Stimulated activated naive CD8-positive, alpha-beta T cell treated with anti-CD3 and anti-CD28 coated beads, Interleukin-15, Interleukin-2, amounts not matched to agents 100 U/mL and 50 U/mL, for 24 hours (primary cell): ENCODE results near the gene PBX3.

Source experiments
- ATAC-seq: fragments of 150-1000 bp; cut with Tn5 transposase; one replicate; pipeline ENCODE4 v1.10.0; 2021
- DNase-seq: peaks from one replicate; pipeline ENCODE4 v3.0.0; 2021

The PBX3 gene

DNA sequence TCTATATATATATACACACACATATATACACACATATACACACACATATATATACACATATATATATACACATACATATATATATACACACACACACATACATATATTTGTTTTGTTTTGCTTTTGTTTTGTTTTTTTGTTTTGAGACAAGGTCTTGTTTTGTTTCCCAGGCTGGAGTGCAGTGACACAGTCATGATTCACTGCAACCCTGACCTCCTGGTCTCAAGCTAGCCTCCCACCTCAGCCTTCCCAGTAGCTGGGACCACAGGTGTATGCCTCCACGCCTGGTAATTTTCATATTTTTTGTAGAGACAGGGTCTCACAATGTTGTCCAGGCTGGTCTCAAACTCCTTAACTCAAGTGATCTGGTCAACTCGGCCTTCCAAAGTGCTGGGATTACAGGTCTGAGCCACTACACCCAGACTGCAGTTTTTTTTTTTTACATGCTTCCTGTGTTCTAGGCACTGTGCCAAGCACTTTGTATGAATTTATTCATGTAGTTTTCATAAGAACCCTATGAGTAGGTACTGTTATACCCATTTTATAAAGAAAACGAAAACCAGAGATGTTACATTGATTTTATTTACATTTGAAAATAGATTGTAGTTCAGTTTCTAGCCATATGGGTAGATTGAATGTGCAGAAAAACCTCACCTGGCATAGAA lies 120.7 kb downstream of the PBX3 start:
- ATAC-seq (no peak), DNase-seq (no peak)

DNA sequence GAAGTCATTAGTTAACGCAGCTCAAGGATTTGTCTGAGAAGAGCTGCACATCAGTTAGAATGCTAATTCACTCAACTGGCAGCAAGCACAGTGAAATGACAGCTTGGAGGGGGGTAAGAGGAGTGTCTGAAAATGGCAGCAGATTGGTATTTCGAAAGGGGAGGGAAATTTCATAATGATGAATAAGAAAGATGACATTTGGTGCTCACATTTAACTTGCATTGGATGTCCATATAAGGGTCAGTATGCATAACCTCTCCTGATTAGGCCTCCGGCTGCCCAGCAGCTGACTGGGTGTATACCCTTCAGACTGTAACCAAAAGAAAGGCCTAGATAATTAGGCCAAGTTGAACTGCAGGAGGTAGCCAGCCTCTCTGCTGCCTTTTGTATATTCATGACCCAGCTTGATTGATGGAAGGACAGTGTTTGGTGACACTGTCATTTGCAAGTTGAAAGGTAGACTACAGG lies 131.0 kb downstream of the PBX3 start:
- DNase-seq (no peak), ATAC-seq (no peak)

DNA sequence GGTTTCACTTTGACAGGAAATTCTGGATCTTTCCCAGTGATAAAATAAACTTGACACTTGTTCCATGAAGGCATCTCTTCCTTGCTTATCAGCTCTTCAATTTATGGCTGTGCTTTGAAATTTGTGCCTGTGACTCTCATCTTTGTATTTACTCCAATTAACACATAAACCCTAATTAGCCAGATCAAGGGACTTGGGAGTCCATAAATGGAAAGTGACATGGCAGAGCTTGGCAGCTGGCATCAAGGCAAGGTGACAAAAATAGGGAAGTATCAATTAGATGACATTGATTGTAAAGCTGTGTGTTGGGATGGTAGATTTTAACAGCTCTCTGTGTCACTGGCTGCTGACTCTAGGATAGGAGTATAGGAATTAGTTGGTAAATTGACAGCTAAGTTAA lies 133.9 kb downstream of the PBX3 start:
- DNase-seq (no peak), ATAC-seq (no peak)

DNA sequence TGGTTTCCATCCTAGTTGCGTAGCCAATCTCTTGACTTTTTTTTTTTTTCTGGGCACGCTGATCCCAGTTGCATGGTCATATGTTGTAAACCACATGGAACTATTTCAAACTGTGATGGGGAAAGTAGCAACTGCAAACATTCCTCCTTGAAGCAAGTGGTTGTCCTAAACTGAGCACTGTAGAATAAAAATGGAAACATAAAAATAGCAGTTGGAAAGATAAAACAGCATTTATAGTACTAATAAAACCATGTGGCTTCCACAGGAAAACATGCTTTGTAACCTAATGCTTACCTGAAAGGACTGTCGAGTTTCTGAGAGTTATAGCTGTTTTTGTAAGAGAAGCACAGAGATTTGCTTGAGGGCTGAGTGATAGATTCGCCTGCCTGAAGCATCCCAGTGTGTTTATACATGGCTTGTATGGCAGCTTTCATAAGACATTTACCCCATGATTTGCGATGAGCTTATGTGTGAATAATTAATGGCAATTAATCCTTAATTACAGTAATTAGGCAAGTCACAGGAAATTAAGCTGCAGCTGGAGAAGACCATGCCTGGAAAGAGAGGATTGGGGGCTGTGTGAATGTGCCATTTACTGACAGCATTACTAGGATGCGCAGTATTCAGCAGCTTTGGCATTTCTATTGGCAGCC lies 136.5 kb downstream of the PBX3 start:
- ATAC-seq (no peak), DNase-seq (no peak)

DNA sequence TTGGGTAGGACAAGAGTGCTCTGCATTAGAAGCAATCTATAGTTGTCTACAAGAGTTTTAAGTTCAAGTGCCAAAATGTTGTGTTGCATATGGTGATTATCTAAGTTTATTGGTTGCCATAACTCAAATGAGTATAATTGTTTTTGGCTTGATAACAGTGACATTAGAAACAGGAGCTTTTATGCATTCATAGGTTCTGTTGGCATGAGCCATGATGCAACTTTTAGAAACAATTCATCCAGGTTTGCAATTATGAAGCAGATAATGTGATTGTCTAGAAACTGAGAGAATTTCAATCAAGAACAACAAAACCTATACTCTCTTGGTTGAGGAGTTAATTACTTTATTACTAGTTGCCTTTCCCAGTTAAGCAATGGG lies 137.0 kb downstream of the PBX3 start:
- ATAC-seq = no peak
- DNase-seq = no peak

DNA sequence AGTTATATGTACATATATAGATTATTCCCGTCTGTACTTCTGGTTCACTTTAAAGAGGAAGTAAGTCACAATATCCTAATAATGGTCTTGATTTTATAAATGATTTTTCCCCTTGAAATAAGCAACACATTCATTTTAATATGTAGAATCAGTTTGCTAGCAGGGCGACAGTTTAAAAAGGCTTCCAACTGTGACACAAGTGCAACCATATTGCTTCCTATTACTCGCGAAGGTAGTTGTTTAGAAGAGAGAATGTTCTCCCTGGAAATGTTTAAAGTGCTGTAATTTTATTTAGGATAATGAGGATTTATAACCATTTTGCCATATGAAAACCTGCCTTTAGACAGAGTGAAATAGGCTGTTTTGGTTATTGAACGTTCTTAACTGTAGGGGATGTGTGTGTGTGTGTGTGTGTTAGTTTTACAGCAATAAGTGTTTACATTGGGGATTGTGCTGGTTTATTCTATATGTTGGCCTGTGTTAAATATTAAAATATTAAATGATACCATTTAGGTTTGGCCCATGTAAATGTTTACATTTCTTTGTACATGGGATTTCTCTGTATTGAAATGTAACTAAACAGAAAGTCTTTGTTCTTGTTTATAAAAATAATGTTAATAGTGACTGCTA lies 138.3 kb downstream of the PBX3 start:
- no peak for DNase-seq
- ATAC-seq = no peak

DNA sequence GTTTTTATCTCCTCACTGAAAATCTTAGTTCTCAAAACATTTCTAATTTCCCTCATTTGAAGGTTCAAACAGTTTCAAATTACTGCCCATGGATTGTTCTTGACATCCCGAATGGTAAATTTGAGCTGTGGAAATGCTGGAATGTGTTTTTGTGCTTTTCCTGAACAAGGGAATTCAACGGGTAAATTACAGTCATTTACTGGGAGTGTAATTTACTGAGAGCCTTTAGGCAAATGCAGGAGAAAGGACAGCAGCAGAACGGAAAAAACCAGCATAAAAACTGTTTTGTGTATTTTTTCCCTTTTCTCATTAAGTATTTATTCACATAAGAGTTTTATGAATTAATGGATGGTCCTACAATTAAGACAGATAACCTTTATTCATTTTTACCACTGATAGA lies 139.2 kb downstream of the PBX3 start:
- DNase-seq (no peak), ATAC-seq (no peak)

DNA sequence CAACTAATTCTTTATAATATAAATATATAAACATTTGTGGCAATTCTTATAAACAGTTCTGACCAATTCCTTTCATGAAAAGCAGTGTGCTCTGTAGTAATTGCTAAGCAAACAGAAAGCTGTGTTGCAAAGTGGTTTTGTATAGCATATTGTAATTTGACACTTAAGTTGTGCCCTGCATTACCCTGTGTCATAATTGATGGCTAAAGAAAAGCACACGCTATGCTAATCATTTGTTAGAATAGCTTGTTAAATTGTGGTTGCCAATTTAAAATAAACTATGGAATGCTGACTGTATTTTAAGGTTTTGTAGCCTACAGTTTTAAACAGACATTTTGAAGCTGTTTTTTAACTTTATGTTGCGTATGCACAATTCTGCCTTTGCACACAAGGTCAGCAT lies 140.0 kb downstream of the PBX3 start:
- ATAC-seq = no peak
- DNase-seq = no peak

DNA sequence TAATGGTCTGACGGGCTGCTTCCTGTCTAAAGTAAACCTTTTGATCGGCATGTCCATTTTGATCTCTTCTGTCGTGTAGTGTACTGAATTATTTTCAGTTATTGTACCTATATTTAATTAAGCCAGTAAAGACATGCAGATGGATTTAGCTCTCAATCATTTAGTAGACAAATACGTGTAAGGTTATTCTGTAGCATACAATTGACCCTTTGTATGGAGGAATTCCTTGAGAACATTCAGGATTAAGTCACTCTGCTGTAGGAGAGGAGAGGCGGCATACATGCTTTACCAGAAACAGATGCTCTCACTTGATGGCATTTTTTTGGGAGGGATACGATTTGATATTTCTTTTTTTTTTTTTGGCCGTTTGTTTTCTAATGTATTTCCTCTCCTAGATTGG lies 141.0 kb downstream of the PBX3 start:
- ATAC-seq (no peak), DNase-seq (no peak)

DNA sequence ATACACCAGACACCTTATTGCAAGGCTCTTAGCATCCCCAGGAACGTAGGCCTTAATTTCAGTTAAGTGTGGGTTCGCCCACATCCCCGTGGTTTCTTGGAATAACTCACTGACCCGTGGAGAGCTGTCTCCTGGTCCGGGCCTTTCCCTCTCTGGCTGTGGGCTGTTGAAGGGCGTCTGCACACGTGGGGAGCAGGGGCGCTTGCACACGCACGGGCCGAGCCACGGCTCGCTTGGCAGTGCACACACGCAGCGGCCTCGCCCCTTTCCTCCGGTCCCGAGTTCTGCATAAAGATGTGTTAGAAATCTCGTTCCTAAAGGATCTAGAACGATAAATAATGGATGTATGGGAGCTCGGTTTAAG lies 141.9 kb downstream of the PBX3 start:
- DNase-seq (peak; percentile 12), ATAC-seq (peak; percentile 46)

DNA sequence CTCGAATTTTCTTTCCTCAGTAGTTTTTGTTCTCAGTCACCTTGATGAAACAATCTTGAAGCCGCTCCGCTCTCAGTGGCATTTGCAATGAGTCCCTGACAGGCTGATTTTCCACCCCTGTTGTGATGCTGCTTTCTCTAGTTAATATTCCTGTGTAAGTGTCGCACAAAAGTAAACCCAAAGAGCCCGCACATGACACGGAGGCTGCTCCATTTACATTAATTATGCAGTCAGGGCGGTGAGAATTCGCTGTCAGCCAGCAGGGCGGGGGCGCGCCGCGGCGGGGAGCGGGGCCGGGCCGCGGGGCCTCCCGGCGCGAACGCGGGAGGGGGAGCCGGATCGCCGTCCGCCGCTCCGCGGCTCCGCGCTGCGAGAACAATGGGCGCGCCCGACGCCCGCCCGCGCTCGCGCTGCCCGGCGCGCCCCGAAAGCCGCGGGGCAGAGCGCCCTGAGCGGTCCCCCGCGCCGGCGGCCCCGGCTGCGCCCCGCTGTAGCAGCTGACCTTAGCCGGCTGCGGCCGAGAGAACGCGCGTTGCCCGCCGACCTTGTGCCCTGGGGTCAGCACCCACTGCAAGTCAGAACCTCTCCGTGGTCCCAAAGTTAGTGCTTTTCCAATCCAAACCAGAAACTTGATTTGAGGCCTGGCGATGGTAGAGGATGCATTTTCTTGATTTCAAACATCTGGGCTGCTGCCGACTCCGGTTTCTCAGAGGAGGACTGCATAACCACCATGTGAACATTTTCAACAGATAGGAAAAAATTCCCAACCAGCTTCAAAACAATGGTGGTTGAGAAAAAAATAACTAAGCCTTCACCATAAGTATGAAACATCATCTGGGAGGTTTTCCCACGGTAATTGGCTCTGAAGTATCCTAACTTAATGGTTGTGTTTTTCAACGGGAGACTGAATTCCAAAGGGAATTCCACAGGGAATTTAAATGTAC lies 142.6 kb downstream of the PBX3 start:
- DNase-seq = peak; percentile 45
- ATAC-seq = peak; percentile 65

DNA sequence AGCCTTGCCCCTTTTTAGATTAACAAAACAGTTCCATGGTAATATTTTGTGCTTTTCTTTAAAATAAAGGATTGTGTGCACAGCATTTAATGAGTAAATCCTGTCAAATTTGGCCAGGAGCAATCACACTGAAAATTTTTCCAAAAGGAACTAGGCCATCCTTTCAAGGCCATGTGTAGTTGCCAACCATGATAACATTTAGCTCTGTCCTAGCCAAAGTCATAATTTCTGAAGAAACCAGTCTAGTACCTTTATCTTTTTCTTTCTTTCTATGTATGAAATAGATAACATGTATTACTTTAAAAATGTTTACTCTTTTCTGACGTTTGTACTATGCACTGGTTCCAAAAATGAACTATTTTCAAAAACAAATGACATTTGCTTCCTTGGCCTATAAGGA lies 143.7 kb downstream of the PBX3 start:
- no peak for DNase-seq
- no peak for ATAC-seq

DNA sequence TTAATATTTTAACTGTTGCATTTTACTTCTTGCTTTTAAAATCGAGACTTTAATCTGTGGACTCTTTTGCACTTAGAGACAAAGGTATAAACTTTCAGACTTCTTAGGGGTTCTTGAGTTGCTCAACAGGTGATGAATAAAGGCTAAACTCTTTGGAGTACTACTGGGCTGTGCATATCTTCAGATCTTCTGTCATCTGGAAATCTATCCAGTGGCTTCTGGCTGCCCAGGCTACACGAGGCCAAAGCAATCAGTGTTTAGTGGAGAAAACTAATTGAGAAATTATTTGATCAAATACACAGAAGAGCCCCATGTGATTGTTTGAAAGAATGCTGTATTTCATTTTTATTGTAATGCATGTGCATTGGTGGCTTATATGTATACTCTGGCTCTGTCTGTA lies 146.1 kb downstream of the PBX3 start:
- DNase-seq (no peak), ATAC-seq (no peak)

DNA sequence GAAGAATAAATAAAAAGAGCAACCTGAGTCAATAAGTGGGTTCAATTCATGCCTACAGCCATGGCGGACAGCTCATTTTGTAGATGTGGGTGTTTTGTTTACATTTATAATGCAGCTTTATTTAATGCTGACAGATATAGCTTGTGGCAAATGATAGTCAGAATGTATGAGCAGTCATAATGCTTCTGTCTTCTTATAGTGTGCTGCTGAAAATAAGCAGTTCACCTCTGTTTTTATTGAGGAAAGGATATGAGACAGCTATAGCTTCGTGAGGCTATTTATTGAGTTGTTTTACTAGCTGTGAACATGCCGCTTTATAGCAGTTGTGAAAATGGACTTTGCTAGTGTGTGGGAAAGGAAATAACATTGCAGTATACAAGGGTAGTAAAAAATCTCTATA lies 147.4 kb downstream of the PBX3 start:
- DNase-seq (no peak), ATAC-seq (no peak)

DNA sequence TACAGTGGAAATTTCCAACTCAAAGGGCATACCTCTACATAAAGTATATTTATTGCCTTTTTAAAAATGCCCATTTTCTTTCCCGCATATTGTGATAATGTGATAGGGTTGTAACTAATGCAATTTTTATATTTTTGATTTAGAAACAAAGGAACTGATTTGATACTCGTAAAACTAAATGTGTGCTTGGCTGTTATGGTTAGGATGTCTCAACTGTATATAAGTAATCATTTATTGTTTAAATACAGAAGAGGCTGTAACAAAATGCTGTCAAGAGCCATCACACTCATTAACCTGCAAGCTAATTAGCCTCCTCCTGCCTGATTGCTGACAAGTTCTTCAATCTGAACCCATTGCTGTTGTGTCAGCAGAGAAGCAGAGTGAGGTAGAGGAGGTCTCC lies 149.2 kb downstream of the PBX3 start:
- no peak for DNase-seq
- no peak for ATAC-seq

DNA sequence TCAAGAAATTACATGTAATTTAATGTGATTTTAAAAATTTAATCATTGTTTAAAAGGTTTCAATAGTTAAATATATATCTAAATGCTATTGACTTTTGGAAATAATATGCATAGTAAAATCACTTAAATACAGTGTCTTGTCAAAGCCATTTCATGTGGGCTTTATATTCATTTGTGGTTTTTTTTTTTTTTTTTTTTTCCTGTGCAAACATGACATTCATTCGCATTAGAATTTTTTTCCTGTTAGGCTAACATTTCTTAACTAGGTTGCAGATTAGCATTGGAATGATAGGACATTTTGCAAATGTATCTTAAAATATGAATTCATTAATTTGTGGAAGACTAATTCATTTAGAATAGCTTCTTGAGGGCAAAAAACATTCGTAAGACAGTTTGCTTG lies 149.8 kb downstream of the PBX3 start:
- ATAC-seq (no peak), DNase-seq (no peak)

DNA sequence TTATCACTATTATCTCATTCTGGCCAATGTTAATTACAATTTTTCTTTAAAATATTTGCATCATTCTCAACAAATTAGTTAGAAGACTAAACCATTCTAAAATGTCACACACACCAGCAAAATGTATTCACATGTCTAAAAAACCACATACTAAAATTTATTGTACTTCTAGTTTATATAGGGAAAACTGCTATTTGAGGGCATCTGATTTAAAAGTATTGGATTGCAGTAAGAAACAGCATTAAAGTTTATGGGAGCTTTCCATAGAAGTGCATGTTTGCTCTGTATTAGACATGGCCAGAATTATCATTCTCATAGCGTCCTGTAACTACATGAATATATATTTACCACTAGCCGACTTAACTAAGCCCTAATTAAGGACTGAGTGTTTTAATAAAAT lies 150.3 kb downstream of the PBX3 start:
- ATAC-seq (no peak), DNase-seq (no peak)

DNA sequence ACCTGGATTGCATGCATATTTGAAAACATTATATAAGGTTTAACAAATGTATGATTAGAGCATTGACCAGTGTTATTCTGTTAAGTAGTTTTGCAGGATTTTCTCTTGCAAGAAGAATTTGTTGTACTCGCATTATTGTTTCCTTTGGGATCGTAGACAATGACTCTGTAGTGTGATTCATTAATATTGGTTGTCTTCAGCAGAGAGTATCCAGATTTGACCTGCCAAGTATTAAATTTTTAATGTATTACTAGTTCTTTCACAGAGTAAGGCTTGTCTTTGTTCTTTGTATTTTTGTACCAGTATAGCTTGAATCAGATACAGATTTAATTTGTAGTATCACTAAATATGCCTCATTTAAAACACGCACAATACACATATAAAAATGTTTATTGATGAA lies 155.0 kb downstream of the PBX3 start:
- ATAC-seq = no peak
- no peak for DNase-seq

DNA sequence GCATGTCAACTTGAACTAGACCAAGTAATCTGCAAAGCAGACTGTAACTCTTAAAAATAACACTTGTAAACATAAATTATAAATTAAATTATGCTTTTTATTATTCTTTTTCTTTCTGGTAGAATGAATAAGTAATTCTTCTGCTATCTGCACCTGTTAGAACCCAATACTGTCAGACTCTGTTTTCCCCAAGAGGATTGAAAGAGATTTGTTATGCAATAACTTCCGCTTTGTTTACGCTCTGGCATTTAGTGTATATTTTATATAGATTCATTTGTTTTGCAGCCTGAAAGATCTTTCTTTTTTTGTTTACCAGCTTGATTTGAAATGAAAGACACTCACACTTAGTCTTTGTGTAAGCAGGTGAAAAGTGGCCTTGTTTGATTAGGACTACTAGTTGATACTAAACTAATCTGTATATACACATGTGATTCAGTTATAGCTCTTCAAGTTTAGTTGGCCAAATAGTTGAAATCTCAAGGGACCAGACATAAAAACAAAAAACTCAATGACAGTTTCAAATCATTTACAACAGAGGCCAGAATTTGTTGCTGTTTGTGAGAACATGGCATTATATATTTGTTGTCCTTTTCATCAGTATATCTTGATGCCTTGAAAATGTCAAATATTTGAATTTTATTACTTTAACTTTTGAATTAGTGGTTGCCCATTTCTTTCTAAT lies 155.8 kb downstream of the PBX3 start:
- DNase-seq = no peak
- ATAC-seq = no peak

DNA sequence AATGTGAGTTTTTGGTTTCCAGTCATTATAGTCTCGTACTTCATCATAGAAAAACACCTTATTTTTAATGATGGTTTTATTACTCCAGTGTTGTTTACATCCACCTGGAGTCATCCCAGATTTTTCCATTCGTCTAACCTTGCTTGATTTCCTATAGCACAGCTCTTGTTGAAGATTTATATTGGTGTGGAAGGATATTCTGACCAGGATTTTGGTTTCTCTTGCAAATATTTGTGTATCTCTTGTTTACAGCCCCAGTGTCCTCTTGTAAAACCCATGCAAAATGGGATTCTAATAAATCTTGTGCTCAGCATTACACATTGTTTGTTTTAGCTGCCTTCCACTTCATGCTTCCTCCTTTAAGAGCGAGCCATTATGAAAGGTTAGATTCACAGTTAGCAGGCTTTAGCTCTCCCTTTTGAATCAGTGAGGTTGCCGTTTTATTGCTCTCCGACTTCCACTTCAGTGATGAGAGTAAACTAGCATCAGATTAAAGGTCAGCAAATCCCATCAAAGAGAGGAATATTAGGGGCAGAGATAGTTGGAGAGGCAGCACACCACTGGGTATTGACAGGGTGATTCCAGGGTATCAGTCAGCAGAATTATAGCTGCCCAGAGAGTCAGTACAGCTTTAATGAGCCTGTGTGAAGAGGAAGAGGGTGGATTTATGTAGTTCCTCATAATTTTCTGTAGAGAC lies 157.1 kb downstream of the PBX3 start:
- ATAC-seq (no peak), DNase-seq (no peak)

DNA sequence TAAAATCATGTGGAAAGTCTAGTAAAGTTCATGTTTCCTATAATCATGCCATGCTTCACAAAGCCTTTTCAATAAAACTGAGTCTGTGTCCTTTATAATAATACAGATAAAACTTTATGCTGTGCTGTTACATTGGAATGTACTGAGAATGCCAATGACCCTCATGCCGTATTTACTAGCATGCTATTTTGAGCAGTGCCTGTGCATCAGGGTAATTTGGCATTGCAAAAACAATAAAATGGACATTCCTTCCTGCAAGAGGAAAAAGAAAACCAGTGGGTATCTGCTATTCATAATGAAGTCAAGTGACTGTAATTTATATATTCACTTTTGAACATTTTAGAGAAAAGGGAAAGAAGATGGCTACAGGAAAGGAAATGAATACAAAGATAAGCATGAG lies 159.0 kb downstream of the PBX3 start:
- no peak for DNase-seq
- no peak for ATAC-seq

DNA sequence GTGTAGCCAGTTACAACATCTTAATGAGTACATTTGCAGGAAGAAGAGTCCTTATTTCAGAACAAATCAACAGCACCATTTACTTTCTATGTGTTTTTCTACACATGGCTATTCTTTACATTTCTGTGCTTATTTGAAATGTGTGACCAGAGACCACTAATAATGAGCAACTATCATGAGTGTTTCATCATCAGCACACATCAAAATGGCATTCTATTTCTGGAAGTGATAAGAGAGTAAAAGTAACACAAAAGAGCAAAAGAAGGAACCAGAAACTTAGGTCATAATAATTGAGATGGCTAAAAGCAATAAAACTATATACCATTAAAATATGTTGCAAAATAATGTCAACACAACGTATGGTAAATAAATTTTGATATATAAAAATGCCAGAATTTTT lies 159.7 kb downstream of the PBX3 start:
- ATAC-seq (no peak), DNase-seq (no peak)
